Measurements from ENCODE around the gene KLHL3. TPM values are rescaled to one million over a fixed set of nuclear protein-coding genes. Genes with fewer than 3 reads are reported as not detected.

KLHL3 gene
- polyA plus RNA-seq, 1 of the 3 experiments (the other 2 are of a cell fraction) = 3.8 TPM

DNA sequence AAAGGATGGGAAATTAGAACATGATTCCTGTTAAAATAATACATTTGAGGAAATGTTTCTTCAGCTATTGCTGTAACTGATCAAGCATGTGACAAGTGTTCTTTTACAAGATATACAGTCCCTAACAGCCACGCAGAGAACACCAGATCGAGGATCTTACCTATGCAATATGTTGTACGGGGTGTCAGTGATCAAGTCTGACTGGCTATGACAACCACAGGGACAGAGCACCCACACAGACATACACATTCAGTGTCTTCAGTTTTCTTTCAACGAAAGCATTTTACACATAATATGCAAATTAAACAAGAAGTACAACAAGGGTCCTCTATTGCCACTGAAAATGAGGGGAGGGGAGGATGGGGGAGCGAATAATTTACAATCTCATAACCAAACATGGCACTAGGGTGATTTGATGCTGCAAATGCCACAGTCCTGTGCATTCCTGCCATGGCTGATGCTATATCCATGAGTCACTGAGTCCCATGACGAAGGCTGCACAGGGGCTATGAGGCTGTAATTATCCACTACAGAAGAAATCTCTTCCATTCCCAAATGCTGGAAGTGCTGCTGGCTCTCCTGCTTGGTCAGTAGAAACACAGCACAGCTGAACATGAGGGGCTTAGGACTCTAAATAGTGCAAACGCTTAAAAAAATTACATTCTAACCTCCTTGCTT is 118.2 kb downstream of the KLHL3 start:
- H3K79me2 ChIP-seq (ENCODE audit: insufficient read depth) = no peaks in the 10 kb centered on the region
- CTCF ChIA-PET = interaction anchor here (1.2 to 5.2 kb wide), 4 partner anchors 12 to 298 kb away, joined by 3 to 61 read pairs (median 11); no protein-coding TSS in a partner anchor
- H4K20me1 ChIP-seq (ENCODE audit: insufficient read depth) = no peaks in the 10 kb centered on the region
- no peak overlapping the region for H2AFZ ChIP-seq (ENCODE audit: low read depth)
- H3K36me3 ChIP-seq (replicated peaks in 1 of 2; ENCODE audit: control insufficient read depth in 1 of 2, insufficient read depth in 2 of 2, low read length in 1 of 2) = no peaks in the 10 kb centered on the region
- H3F3A ChIP-seq (replicated peaks; ENCODE audit: insufficient read depth) = peaks cover 16% of the 10 kb centered on the region
- WGBS (ENCODE audit: low lambda C conversion rate) = 82% methylated on average over 6 of the region's 7 CpGs
- no peaks in the 10 kb centered on the region for H3K9me2 ChIP-seq
- POLR2A ChIA-PET = no interaction called here
- no peaks in the 10 kb centered on the region for H3K9me3 ChIP-seq
- DNase-seq = no peak
- TF ChIP-seq JUND (IDR thresholded peaks at IDR 0.05) (peak; percentile 28; the same call in 1 of the 2 replicates), FOXM1 (IDR thresholded peaks at IDR 0.05; ENCODE audit: low read depth) (no peak), TEAD4 (IDR thresholded peaks at IDR 0.05; ENCODE audit: borderline replicate concordance, insufficient read depth) (no peak), TAF1 (IDR thresholded peaks at IDR 0.05; ENCODE audit: borderline replicate concordance, low read depth, low read length) (no peak), FOSL2 (IDR thresholded peaks at IDR 0.05; ENCODE audit: borderline replicate concordance, low read depth) (peak; percentile 61; the same call in 1 of the 2 replicates)
- H3K27ac ChIP-seq (ENCODE audit: low read depth in 2 of 2, low read length in 1 of 2) = peak overlapping the region in 1 of 2 experiments; percentile 83; a peak in 2 of 4 replicates
- H3K4me3 ChIP-seq (ENCODE audit: low read depth in 2 of 2, low read length in 1 of 2) = no peak overlapping the region
- peaks cover 16 to 26% of the 10 kb centered on the region in 2 experiments; a peak in 3 of 4 replicates for H3K4me1 ChIP-seq (ENCODE audit: control insufficient read depth in 1 of 2, insufficient read depth in 2 of 2, low read depth in 1 of 2, low read length in 1 of 2)
- H3K4me2 ChIP-seq = peak overlapping the region; percentile 24
- H3K27me3 ChIP-seq (ENCODE audit: insufficient read depth) = no peaks in the 10 kb centered on the region
- no peak overlapping the region for H3K9ac ChIP-seq

- Histone ChIP-seq H3K4me1 (ENCODE audit: control insufficient read depth in 1 of 2, insufficient read depth in 2 of 2, low read depth in 1 of 2, low read length in 1 of 2) (peaks cover 16 to 25% of the 10 kb centered on the region in 2 experiments; a peak in 3 of 4 replicates), H3K27me3 (ENCODE audit: insufficient read depth) (no peaks in the 10 kb centered on the region), H2AFZ (ENCODE audit: low read depth) (no peak overlapping the region), H3K9ac (no peak overlapping the region), H3K9me2 (no peaks in the 10 kb centered on the region), H3K4me2 (no peak overlapping the region), H3K4me3 (ENCODE audit: low read depth in 2 of 2, low read length in 1 of 2) (no peak overlapping the region), H3F3A (replicated peaks; ENCODE audit: insufficient read depth) (peaks cover 16% of the 10 kb centered on the region), H3K36me3 (replicated peaks in 1 of 2; ENCODE audit: control insufficient read depth in 1 of 2, insufficient read depth in 2 of 2, low read length in 1 of 2) (no peaks in the 10 kb centered on the region), H4K20me1 (ENCODE audit: insufficient read depth) (no peaks in the 10 kb centered on the region), H3K9me3 (no peaks in the 10 kb centered on the region), H3K27ac (ENCODE audit: low read depth in 2 of 2, low read length in 1 of 2) (no peak overlapping the region), H3K79me2 (ENCODE audit: insufficient read depth) (no peaks in the 10 kb centered on the region)
- ChIA-PET CTCF (interaction anchor here (1.1 to 3.1 kb wide), 4 partner anchors 11 to 296 kb away, joined by 3 to 13 read pairs (median 5); no protein-coding TSS in a partner anchor), POLR2A (no interaction called here)
- no peak for TF ChIP-seq TEAD4 (IDR thresholded peaks at IDR 0.05; ENCODE audit: borderline replicate concordance, insufficient read depth)
- no peak for TF ChIP-seq GABPA (IDR thresholded peaks at IDR 0.05; ENCODE audit: low read depth)
- no peak for TF ChIP-seq YY1 (IDR thresholded peaks at IDR 0.05; ENCODE audit: low read depth)
- no peak for TF ChIP-seq ZBTB33 (IDR thresholded peaks at IDR 0.05; ENCODE audit: borderline replicate concordance, low read depth)
- no peak for TF ChIP-seq ELF1 (IDR thresholded peaks at IDR 0.05)
- no peak for TF ChIP-seq IRF3 (IDR thresholded peaks at IDR 0.05; ENCODE audit: low read depth, low read length)
- no peak for TF ChIP-seq GATA2 (CRISPR knock-in tag; IDR thresholded peaks at IDR 0.05)
- TF ChIP-seq POLR2AphosphoS5 (IDR thresholded peaks at IDR 0.05; ENCODE audit: low read depth, low read length) = no peak
- no peak for TF ChIP-seq PBX3 (IDR thresholded peaks at IDR 0.05)
- TF ChIP-seq, protein P1, sequence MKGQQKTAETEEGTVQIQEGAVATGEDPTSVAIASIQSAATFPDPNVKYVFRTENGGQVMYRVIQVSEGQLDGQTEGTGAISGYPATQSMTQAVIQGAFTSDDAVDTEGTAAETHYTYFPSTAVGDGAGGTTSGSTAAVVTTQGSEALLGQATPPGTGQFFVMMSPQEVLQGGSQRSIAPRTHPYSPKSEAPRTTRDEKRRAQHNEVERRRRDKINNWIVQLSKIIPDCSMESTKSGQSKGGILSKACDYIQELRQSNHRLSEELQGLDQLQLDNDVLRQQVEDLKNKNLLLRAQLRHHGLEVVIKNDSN (IDR thresholded peaks at IDR 0.05; ENCODE audit: borderline replicate concordance, low read depth) = no peak
- no peak for TF ChIP-seq SIN3A (IDR thresholded peaks at IDR 0.05; ENCODE audit: borderline replicate concordance, low read depth, low read length)
- TF ChIP-seq MXI1 (IDR thresholded peaks at IDR 0.05; ENCODE audit: low read depth, low read length) = no peak
- TF ChIP-seq EZH2phosphoT487 (IDR thresholded peaks at IDR 0.05; ENCODE audit: borderline replicate concordance, low read depth) = no peak
- no peak for TF ChIP-seq TAF1 (IDR thresholded peaks at IDR 0.05; ENCODE audit: borderline replicate concordance, low read depth, low read length)
- no peak for TF ChIP-seq FOXM1 (IDR thresholded peaks at IDR 0.05; ENCODE audit: low read depth)
- DNase-seq = no peak
- 69% methylated on average over 4 of the region's 5 CpGs for WGBS (ENCODE audit: low lambda C conversion rate)
Measured at GRCh38 chr5:137616046-137616445, 119.8 kb downstream of the KLHL3 start.
